GM10266 (cell line): Measurements from ENCODE around the gene PPP6R3.

Source experiments
- DNase-seq: peaks from one replicate; pipeline ENCODE4 v3.0.0; 2012; ENCODE audit errors: extremely low spot score
- CTCF ChIP-seq: IDR thresholded peaks from 2 replicates; pipeline ENCODE4 v1.5.1; 2012; ENCODE audit warnings: mild to moderate bottlenecking, low read depth; ENCODE audit not compliant: control insufficient read depth, insufficient read depth; ENCODE audit errors: missing control alignments

PPP6R3 gene

DNA sequence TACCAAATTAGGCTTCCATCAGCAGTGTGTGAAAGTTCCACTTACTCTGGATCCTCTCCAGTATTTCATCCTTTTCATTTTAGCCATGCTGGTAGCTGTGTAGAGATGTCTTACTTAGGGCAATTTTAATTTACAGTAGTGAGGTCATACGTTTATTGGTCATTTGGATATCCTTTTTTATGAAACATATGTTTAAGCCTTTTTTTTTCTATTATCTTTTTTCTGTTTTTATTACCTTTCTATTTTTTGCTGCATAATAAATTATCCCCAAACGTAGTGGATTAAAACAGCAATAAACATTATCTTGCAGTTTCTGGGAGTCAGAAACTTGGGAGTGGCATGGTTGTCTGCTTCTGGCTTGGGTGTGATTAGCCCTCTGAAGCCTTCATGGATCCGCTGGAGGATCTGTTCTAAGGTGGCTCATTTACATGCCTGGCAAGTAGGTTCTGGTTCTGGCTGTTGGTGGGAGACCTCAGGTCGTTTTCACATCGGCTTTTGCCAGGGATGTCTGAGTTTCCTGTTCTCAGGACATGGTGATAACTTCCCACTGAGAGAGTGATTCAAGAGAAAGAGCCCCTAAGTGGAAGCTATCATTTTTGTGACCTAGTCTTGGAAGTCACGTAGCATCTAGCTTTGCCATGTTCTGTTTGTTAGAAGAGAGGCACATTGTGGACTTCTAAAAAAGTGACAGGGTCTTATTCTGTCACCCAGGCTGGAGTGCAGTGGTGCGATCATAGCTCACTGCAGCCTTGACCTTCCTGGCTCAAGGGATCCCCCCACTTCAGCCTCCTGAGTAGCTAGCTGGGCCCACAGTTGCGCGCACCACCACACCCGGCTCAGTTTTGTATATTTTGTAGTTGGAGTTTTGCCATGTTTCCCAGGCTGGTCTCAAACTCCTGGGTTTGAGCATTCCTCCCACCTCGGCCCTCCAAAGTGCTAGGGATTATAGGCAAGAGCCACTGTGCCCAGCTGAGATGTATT, 38.6 kb downstream of the PPP6R3 start:
- no peak for TF ChIP-seq CTCF
- no peak for DNase-seq

DNA sequence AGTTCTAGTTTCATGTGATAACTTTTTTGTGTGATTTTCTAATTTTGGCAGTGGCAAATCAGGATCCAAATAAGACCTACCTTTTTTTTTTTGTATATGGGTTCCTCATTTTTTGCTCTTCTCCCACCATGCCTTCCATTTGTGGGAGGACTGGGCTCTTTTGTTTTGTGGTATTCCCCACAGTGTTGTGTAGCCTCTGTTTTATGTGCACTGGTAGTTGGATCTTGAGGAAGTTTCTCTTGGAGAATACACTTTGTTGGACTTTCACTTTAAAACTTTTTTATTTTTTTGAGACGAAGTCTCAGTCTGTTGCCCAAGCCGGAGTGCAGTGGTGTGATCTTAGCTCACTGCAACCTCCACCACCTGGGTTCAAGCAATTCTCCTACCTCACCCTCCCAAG, 39.7 kb downstream of the PPP6R3 start:
- TF ChIP-seq CTCF = no peak
- no peak for DNase-seq

GRCh38 chr11:68501813-68502212, 41.3 kb downstream of the PPP6R3 start:
- DNase-seq = no peak
- TF ChIP-seq CTCF = no peak

GRCh38 chr11:68503251-68503687, 42.7 kb downstream of the PPP6R3 start:
- no peak for TF ChIP-seq CTCF
- DNase-seq = no peak

GRCh38 chr11:68503792-68504191, 43.2 kb downstream of the PPP6R3 start:
- TF ChIP-seq CTCF = no peak
- no peak for DNase-seq

- TF ChIP-seq CTCF = no peak
- no peak for DNase-seq
These were observed 44.0 kb downstream of the PPP6R3 start for GRCh38 chr11:68504432-68505066.

DNA sequence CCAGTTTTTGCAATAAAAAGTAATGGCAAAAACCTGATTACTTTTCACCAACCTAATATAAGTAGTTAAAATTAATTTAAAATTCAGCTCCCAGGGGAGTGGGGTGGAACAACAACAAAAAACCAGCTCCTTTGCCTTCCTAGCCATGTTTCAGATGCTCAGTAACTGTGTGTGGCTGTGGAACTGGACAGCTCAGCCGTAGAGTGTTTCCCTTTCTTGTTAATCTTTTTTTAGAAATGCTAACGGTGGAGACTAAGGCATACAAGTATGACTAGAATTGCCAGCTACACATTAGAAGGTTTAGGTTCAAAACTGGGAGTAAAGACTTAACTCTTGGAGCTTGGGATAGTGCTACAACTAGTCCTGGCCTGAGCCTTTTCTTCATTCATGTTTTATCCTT, 45.0 kb downstream of the PPP6R3 start:
- DNase-seq = no peak
- TF ChIP-seq CTCF = no peak
